Stimulated activated CD8-positive, alpha-beta memory T cell treated with anti-CD3 and anti-CD28 coated beads, Interleukin-15, amount 100 ng/mL, for 4 hours (primary cell): Measurements from ENCODE around the gene ETFDH.
"Not testable (repeated sequence)": the region's sequence is repeated elsewhere in the genome, so short reads cannot be mapped to it uniquely, and the experiment has no call there.

ENCODE experiments used
- DNase-seq, 2 donors: peaks; one replicate each; pipeline ENCODE4 v3.0.0-alpha.2; 2020; ENCODE audit warnings: low read depth in 2 of 2

The ETFDH gene

GRCh38 chr4:158671915-158672806, at the start of gene ETFDH:
Gene ETFDH, plus strand, starts transcription at chr4:158672296. Its CDS starts 161 bp downstream, at chr4:158672457.
- peak; percentile 97 to 98 for DNase-seq

DNA sequence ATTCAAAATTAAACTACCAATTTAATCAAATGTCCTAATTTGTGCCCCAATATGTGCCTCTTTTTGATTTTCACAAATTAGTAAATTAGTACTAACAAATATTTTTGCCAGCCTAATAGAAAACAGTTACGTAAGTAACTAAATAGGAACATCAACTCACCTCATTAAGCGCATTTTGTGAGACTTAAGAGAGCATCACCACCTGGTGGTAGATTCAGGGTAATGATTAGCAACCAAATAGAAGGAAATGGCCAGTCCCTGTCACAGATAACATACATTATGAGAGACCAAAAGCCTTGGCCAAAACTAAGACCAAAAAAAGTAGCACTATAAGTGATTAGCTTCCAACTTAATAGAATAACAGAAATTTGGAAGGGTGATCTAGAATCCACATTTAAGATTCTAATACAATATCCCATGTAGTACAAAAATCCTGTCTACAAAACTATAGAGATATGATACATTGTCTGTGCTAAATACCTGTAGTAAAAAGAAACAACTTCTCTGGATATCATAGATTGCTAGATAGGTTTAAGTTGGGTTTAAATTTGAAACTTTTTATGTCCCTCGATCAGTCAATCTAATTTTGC, 47.1 kb upstream of the ETFDH start:
- DNase-seq, result no peak

DNA sequence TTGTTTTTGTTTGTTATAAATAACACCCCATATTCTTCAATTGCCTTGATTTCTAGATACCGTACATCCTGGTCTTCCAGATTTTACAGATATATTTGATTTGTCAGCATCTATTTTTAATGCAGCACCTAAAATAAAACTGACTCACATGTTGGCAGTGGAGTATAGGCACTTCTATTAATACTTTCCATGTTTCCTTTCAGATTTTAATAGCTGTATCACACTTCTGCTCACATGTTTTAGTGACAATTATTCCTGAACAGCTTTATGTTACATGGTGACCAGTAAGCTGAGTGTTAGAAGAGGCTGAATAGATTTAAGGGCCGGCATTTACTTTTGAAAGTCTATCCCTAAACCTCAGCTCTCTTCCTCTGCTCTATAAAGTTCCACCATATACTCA, 46.6 kb upstream of the ETFDH start:
- DNase-seq, result no peak

GRCh38 chr4:158630893-158631292, 41.2 kb upstream of the ETFDH start:
- no peak for DNase-seq

DNA sequence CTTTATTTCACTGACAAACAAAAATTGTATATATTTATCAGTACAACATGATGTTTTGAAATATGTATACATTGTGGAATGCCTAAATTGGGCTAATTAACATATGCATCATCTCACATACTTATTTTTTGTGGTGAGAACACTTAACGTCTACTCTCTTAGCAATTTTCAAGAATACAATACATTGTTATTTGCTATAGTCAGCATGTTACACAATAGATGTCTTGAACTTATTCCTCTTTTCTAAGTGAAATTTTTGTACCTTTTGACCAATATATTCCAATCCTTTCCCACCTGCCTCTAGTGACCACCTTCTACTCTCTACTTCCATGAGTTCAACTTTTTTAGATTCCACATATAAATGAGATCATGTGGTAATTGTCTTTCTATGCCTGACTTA, 35.5 kb upstream of the ETFDH start:
- no peak for DNase-seq

DNA sequence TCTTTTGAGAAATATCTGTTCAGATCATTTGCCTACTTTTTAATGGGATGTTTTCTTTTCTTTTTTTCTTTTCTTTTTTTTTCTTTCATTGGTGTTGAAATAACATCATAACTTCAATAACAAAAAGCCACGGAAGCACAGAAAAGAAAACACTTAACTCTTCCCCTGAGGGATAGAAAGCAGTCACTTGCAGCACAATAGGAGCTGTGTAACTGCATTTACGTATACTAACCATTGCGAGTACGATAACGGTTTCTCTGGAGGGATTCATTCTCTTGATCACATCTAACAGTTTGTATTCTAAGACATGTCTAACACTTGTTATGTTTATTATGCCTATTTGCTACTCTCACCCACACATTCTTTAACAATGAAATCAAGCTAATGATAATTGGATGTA, 27.7 kb upstream of the ETFDH start:
- DNase-seq, result no peak

- DNase-seq, result no peak
These were observed 27.3 kb upstream of the ETFDH start for GRCh38 chr4:158644760-158645159.

GRCh38 chr4:158649111-158649680, 22.9 kb upstream of the ETFDH start:
- DNase-seq, result no peak

- no peak for DNase-seq
These were observed 19.2 kb upstream of the ETFDH start for GRCh38 chr4:158652920-158653319.

DNA sequence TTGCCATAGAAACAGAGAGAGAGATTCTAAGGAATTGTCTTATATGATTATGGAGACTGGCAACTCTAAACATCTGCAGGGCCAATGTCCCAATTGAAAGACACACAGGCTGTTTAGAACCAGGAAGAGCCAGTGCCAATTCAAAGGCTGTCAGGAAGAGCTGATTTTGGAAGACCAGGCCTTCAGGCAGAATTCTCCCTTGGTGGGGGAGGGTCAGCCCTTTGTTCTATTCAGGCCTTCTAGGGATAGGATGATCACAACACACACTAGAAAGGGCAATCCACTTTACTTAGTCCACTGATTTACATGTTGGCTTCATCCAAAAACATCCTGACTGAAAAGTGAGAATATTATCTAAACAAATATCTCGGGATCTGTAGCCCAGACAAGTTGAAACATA, 15.7 kb upstream of the ETFDH start:
- no peak for DNase-seq

- DNase-seq, result no peak
These were observed 14.8 kb upstream of the ETFDH start for GRCh38 chr4:158657291-158657690.

GRCh38 chr4:158663255-158663654, 8.8 kb upstream of the ETFDH start:
- not testable (repeated sequence) for DNase-seq

- not testable (repeated sequence) for DNase-seq
These were observed 8.1 kb upstream of the ETFDH start for GRCh38 chr4:158663707-158664625.

- DNase-seq, result no peak
These were observed 7.3 kb upstream of the ETFDH start for GRCh38 chr4:158664806-158665205.

DNA sequence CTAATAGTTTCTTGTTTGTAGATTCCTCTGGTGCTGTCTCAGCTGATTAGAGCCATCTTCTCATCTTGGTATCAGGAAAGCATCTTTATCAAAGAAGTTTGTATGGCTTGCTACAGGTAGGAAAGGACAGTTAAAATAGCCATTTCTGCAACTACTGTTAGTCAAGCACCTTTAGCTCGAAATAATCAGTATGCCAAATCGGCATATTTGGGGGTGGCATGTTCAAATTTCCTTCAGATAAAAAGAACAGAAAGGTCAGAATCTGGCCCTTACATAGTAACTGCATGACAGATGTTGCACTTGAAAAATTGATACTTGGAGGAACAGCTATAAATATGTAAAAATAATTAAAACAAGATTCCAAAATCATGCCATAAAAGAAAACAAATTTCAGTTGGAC, 5.2 kb upstream of the ETFDH start:
- no peak for DNase-seq

- no peak for DNase-seq
These were observed 4.4 kb upstream of the ETFDH start for GRCh38 chr4:158667651-158668198.

GRCh38 chr4:158669310-158669709, 2.8 kb upstream of the ETFDH start:
- DNase-seq, result no peak

- peak; percentile 17 to 18 for DNase-seq
These were observed 976 bp upstream of the ETFDH start for GRCh38 chr4:158670975-158671664.

DNA sequence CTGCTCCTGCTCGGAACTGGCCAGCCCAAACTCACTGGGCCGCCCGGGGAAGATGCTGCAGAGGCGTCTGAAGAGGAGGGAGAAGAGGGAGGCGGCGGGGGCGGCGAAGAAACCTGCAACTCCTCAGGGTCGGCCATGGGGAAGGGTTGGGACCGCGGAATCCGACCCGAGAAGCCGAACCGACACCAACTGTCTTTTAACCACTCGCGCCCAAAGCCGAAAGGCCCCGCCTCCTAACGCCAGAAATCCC, 506 bp upstream of the ETFDH start, which contains the start of gene C4orf46:
Gene C4orf46, minus strand, starts transcription at position 223 of the 250 bp plus-strand sequence. Its CDS starts 86 bp downstream, at position 137.
- DNase-seq, result no peak

- DNase-seq, result no peak
These were observed 1.5 kb downstream of the ETFDH start for GRCh38 chr4:158673633-158674032.

GRCh38 chr4:158676076-158676475, 4.0 kb downstream of the ETFDH start:
- no peak for DNase-seq
